ENCODE results near the gene AADACL4.

DNA sequence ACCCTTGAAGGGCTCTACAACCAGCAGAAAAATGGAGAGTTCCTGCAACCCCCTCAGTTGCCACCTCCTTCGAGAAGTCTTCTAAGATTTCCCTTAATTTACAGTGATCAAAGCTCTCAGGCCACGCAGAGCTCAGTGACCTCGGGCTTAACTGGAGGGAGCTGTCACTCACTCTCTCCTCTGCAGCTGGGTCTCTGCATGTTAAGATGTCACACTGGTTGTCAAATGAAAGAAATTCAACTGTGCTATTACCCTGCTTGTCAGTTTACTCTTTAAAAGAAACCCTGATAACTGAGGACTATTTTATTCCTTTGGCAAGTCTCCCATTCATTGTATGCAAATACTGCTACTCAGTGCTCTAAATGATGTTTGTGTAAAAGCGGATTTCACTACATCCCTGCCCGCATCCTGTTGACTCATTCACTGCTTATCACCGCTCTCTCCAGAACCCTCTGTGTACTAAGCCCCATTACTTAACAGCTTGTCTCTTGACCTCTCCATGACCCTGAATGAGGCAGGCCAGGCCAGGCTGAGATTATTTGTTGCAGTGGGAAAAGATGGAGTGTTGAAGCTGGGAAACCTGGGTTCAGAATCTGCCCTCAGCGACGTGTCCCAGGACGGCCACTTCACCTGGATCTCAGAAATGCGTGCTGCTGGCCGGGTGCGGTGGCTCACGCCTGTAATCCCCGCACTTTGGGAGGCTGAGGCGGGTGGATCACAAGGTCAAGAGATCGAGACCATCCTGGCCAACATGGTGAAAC, 39.6 kb upstream of the AADACL4 start:
- TF ChIP-seq, protein P1, sequence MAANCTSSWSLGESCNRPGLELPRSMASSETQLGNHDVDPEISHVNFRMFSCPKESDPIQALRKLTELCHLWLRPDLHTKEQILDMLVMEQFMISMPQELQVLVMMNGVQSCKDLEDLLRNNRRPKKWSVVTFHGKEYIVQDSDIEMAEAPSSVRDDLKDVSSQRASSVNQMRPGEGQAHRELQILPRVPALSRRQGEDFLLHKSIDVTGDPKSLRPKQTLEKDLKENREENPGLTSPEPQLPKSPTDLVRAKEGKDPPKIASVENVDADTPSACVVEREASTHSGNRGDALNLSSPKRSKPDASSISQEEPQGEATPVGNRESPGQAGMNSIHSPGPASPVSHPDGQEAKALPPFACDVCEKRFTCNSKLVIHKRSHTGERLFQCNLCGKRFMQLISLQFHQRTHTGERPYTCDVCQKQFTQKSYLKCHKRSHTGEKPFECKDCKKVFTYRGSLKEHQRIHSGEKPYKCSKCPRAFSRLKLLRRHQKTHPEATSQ (tag by site-specific recombination; IDR thresholded peaks at IDR 0.05) = no peak
- TF ChIP-seq, protein P2, sequence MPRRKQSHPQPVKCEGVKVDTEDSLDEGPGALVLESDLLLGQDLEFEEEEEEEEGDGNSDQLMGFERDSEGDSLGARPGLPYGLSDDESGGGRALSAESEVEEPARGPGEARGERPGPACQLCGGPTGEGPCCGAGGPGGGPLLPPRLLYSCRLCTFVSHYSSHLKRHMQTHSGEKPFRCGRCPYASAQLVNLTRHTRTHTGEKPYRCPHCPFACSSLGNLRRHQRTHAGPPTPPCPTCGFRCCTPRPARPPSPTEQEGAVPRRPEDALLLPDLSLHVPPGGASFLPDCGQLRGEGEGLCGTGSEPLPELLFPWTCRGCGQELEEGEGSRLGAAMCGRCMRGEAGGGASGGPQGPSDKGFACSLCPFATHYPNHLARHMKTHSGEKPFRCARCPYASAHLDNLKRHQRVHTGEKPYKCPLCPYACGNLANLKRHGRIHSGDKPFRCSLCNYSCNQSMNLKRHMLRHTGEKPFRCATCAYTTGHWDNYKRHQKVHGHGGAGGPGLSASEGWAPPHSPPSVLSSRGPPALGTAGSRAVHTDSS (tag by site-specific recombination; IDR thresholded peaks at IDR 0.05) = no peak
- TF ChIP-seq ZNF350 (tag by site-specific recombination; IDR thresholded peaks at IDR 0.05) (no peak), ZFP3 (tag by site-specific recombination; IDR thresholded peaks at IDR 0.05; ENCODE audit: low read depth) (no peak), ZNF596 (tag by site-specific recombination; IDR thresholded peaks at IDR 0.05) (0 out of 2 replicates have a peak, but pooled peaks have one; percentile 8), ZNF266 (tag by site-specific recombination; IDR thresholded peaks at IDR 0.05; ENCODE audit: low read depth) (no peak)
